ENCODE data around the gene MTAP.

MTAP gene

GRCh38 chr9:21754741-21755140, 47.7 kb upstream of the MTAP start:
- H3K4me3 ChIP-seq (ENCODE audit: low read depth, low read length) = no peak overlapping the region
- H3K9me3 ChIP-seq (ENCODE audit: control insufficient read depth, insufficient read depth, low read depth, low read length) = no peaks in the 10 kb centered on the region
- H3K36me3 ChIP-seq (ENCODE audit: control insufficient read depth in 2 of 2, insufficient read depth in 1 of 2, low read length in 2 of 2) = no peaks in the 10 kb centered on the region
- no peaks in the 10 kb centered on the region for H3K4me1 ChIP-seq (ENCODE audit: control insufficient read depth, insufficient read depth, low read length)
- H3K27ac ChIP-seq (ENCODE audit: extremely low read depth, low read depth, low read length) = no peak overlapping the region
- no peak for TF ChIP-seq ZNF571 (tag by site-specific recombination; IDR thresholded peaks at IDR 0.05)
- no peak for TF ChIP-seq KLF10 (tag by site-specific recombination; IDR thresholded peaks at IDR 0.05)
- no peak for TF ChIP-seq ZNF132 (tag by site-specific recombination; IDR thresholded peaks at IDR 0.05; ENCODE audit: borderline replicate concordance)
- no peak for TF ChIP-seq ZNF473 (tag by site-specific recombination; IDR thresholded peaks at IDR 0.05)
- TF ChIP-seq ZNF530 (tag by site-specific recombination; IDR thresholded peaks at IDR 0.05; ENCODE audit: low read depth) = no peak
- no peak for TF ChIP-seq ZNF426 (tag by site-specific recombination; IDR thresholded peaks at IDR 0.05)
- TF ChIP-seq SALL2 (tag by site-specific recombination; IDR thresholded peaks at IDR 0.05; ENCODE audit: borderline replicate concordance) = no peak
- TF ChIP-seq, protein P1, sequence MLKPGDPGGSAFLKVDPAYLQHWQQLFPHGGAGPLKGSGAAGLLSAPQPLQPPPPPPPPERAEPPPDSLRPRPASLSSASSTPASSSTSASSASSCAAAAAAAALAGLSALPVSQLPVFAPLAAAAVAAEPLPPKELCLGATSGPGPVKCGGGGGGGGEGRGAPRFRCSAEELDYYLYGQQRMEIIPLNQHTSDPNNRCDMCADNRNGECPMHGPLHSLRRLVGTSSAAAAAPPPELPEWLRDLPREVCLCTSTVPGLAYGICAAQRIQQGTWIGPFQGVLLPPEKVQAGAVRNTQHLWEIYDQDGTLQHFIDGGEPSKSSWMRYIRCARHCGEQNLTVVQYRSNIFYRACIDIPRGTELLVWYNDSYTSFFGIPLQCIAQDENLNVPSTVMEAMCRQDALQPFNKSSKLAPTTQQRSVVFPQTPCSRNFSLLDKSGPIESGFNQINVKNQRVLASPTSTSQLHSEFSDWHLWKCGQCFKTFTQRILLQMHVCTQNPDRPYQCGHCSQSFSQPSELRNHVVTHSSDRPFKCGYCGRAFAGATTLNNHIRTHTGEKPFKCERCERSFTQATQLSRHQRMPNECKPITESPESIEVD (tag by site-specific recombination; IDR thresholded peaks at IDR 0.05) = no peak
- ChIA-PET POLR2A (no interaction called here), CTCF (interaction anchor here (0.6 to 1.3 kb wide), 2 partner anchors 320 to 595 kb away, joined by 3 to 5 read pairs; no protein-coding TSS in a partner anchor)

- no peaks in the 10 kb centered on the region for H3K4me1 ChIP-seq (ENCODE audit: control insufficient read depth, insufficient read depth, low read length)
- ChIA-PET POLR2A (no interaction called here), CTCF (no interaction called here)
- no peaks in the 10 kb centered on the region for H3K9me3 ChIP-seq (ENCODE audit: control insufficient read depth, insufficient read depth, low read depth, low read length)
- H3K36me3 ChIP-seq (ENCODE audit: control insufficient read depth in 2 of 2, insufficient read depth in 1 of 2, low read length in 2 of 2) = no peaks in the 10 kb centered on the region
- no peak overlapping the region for H3K27ac ChIP-seq (ENCODE audit: extremely low read depth, low read depth, low read length)
- no peak overlapping the region for H3K4me3 ChIP-seq (ENCODE audit: low read depth, low read length)
- TF ChIP-seq, protein P1 (tag by site-specific recombination; IDR thresholded peaks at IDR 0.05) = no peak
- no peak for TF ChIP-seq ZIC2 (tag by site-specific recombination; IDR thresholded peaks at IDR 0.05)
- no peak for TF ChIP-seq ZNF654 (tag by site-specific recombination; IDR thresholded peaks at IDR 0.05; ENCODE audit: low read depth)
- no peak for TF ChIP-seq REST (tag by site-specific recombination; IDR thresholded peaks at IDR 0.05)
- no peak for TF ChIP-seq ZNF776 (tag by site-specific recombination; IDR thresholded peaks at IDR 0.05; ENCODE audit: borderline replicate concordance)
- no peak for TF ChIP-seq ZNF10 (tag by site-specific recombination; IDR thresholded peaks at IDR 0.05)
- TF ChIP-seq ZSCAN16 (tag by site-specific recombination; IDR thresholded peaks at IDR 0.05) = no peak
- TF ChIP-seq, protein P2, sequence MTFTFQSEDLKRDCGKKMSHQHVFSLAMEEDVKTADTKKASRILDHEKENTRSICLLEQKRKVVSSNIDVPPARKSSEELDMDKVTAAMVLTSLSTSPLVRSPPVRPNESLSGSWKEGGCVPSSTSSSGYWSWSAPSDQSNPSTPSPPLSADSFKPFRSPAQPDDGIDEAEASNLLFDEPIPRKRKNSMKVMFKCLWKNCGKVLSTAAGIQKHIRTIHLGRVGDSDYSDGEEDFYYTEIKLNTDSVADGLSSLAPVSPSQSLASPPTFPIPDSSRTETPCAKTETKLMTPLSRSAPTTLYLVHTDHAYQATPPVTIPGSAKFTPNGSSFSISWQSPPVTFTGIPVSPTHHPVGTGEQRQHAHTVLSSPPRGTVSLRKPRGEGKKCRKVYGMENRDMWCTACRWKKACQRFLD (tag by site-specific recombination; IDR thresholded peaks at IDR 0.05) = no peak
- TF ChIP-seq ZNF549 (tag by site-specific recombination; IDR thresholded peaks at IDR 0.05) = no peak
- TF ChIP-seq, protein P3, sequence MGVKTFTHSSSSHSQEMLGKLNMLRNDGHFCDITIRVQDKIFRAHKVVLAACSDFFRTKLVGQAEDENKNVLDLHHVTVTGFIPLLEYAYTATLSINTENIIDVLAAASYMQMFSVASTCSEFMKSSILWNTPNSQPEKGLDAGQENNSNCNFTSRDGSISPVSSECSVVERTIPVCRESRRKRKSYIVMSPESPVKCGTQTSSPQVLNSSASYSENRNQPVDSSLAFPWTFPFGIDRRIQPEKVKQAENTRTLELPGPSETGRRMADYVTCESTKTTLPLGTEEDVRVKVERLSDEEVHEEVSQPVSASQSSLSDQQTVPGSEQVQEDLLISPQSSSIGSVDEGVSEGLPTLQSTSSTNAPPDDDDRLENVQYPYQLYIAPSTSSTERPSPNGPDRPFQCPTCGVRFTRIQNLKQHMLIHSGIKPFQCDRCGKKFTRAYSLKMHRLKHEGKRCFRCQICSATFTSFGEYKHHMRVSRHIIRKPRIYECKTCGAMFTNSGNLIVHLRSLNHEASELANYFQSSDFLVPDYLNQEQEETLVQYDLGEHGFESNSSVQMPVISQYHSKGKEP (tag by site-specific recombination; IDR thresholded peaks at IDR 0.05) = no peak
- no peak for TF ChIP-seq ZNF394 (tag by site-specific recombination; IDR thresholded peaks at IDR 0.05; ENCODE audit: borderline replicate concordance)
- TF ChIP-seq, protein P4, sequence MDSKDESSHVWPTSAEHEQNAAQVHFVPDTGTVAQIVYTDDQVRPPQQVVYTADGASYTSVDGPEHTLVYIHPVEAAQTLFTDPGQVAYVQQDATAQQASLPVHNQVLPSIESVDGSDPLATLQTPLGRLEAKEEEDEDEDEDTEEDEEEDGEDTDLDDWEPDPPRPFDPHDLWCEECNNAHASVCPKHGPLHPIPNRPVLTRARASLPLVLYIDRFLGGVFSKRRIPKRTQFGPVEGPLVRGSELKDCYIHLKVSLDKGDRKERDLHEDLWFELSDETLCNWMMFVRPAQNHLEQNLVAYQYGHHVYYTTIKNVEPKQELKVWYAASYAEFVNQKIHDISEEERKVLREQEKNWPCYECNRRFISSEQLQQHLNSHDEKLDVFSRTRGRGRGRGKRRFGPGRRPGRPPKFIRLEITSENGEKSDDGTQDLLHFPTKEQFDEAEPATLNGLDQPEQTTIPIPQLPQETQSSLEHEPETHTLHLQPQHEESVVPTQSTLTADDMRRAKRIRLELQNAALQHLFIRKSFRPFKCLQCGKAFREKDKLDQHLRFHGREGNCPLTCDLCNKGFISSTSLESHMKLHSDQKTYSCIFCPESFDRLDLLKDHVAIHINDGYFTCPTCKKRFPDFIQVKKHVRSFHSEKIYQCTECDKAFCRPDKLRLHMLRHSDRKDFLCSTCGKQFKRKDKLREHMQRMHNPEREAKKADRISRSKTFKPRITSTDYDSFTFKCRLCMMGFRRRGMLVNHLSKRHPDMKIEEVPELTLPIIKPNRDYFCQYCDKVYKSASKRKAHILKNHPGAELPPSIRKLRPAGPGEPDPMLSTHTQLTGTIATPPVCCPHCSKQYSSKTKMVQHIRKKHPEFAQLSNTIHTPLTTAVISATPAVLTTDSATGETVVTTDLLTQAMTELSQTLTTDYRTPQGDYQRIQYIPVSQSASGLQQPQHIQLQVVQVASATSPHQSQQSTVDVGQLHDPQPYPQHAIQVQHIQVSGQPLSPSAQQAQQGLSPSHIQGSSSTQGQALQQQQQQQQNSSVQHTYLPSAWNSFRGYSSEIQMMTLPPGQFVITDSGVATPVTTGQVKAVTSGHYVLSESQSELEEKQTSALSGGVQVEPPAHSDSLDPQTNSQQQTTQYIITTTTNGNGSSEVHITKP (tag by site-specific recombination; IDR thresholded peaks at IDR 0.05) = no peak
- no peak for TF ChIP-seq ZNF169 (tag by site-specific recombination; IDR thresholded peaks at IDR 0.05)
- no peak for TF ChIP-seq ZNF302 (tag by site-specific recombination; IDR thresholded peaks at IDR 0.05; ENCODE audit: low read depth)
- TF ChIP-seq ZNF112 (tag by site-specific recombination; IDR thresholded peaks at IDR 0.05) = no peak
Observed at GRCh38 chr9:21758540-21758939, 43.9 kb upstream of the MTAP start.
